HL-60 (cell line): ENCODE results near the gene ATPAF2.

Experiments used
- CTCF ChIP-seq: IDR thresholded peaks from one replicate; pipeline ENCODE4 v1.5.1; 2011; ENCODE audit warnings: low read length, control low read depth, inconsistent platforms; ENCODE audit not compliant: insufficient read depth
- GABPA ChIP-seq: IDR thresholded peaks from 2 replicates; pipeline ENCODE4 v1.6.1; 2012; ENCODE audit warnings: low read depth
- POLR2AphosphoS5 ChIP-seq: IDR thresholded peaks from 2 replicates; pipeline ENCODE4 v1.6.1; 2012; ENCODE audit warnings: low read depth
- REST ChIP-seq: IDR thresholded peaks from 2 replicates; pipeline ENCODE4 v1.6.1; 2012; ENCODE audit warnings: low read depth; ENCODE audit not compliant: insufficient replicate concordance
- SPI1 ChIP-seq: IDR thresholded peaks from 2 replicates; pipeline ENCODE4 v1.6.1; 2012; ENCODE audit warnings: low read depth, mild to moderate bottlenecking, borderline replicate concordance

- TF ChIP-seq CTCF (no peak), SPI1 (no peak), REST (no peak), GABPA (no peak), POLR2AphosphoS5 (no peak)
Observed at GRCh38 chr17:17976931-17977570, 61.9 kb downstream of the ATPAF2 start.
